Measurements from ENCODE around the gene MAP4K1.

Gene MAP4K1

DNA sequence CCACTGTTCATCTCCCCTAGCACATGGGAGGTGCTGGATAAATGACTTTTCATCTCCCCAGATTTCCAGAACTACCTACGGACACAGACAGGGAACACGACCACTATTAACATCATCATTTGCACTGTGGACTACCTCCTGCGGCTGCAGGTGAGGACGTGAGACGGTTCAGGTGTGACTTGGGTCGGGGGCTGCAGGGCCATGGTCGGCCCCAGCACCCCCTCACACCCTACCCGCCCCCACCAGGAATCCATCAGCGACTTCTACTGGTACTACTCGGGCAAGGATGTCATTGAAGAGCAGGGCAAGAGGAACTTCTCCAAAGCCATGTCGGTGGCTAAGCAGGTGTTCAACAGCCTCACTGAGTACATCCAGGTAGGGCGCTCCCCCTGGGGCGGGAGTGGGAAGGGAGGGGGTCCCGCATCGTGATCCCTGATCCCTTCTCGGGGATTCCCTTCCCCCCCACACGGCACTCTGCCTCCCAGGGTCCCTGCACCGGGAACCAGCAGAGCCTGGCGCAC, 74.4 kb downstream of the MAP4K1 start:
- no peak for DNase-seq

DNA sequence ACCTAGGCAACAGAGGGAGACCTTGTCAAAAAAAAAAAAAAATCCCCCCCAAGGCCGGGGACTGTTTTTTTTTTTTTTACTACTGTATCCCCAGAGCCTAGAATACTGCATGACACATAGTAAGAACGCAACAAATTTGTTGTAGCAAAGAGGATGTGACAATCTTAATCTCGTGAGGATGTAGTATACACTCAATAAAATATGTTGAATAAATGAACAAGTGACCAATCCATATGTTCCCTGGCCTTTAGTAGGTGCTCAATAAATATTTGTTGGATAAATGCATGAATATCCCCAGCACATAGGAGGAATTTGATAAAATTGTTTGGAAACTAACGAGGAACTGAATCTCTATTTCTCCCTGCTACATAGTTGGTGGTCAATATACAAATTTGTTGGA, 75.7 kb downstream of the MAP4K1 start:
- DNase-seq = no peak

DNA sequence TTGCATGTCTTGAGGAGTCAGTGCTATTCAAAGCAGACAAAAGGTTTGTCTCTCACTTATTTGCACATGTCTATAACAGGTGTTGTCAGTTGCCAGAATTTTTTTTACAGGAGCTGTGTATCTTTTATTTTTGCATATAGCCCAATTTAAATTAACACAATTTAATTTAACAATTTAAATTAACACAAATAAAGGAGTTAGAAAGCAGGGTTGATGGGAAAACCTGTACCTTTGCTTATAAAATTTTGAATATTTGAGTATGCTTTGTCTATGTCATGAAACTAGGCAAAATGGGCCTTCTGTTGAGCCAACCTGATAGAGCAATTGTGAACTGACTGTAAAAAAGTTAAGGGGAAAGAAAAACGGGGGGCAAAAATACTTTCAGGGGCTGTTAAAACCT, 78.0 kb downstream of the MAP4K1 start:
- no peak for DNase-seq

DNA sequence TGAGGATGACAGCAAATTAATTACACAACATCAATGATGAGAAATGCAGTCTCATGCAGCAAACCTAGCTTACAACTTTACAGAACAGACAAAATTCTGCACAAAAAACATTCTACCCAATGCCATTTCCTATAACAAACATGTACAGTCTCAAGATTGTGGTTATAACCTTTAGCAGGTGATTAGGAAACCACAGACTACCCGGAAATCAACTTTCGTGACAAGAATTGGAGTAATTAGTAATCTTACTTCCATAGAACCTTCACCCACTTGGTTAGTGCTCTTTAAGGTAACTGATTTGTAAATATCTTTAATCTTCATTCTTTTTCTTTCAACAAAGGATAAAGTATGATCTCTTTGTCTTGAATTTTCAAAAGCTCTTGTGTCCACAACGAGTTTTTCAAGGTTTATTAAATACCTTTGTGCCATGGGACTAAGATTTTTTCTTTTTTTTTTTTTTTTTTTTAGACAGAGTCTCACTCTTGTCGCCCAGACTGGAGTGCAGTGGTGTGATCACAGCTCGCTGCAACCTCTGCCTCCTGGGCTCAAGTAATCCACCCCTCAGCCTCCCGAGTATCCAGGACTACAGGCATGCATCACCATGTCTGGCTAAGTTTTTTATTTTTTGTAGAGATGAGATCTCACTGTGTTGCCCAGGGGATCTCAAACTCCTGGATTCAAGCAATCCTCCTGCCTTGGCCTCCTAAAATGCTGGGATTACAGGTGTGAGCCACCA, 78.8 kb downstream of the MAP4K1 start:
- DNase-seq = no peak

DNA sequence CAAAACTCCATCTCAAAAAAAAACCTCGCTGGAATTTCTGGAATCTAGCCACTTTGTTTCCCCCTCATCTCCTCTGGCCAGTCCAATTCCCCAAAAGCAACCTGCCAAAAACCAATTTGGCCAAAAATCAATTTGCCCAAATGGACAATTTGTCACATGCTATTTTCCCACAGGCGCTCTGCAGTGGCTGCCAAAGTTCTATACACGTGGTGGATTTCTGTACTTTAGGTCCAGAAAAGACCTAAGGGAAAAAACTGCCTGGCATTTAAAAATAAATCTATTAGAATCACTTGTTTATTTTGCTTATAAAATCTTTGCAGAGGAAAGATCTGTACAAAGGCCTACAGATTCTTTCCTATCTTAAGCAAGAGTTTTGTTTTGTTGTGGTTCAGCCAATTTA, 79.4 kb downstream of the MAP4K1 start:
- DNase-seq = no peak

Measured in T-helper 9 cell (primary cell).